Neutrophil (primary cell): ENCODE data around the gene CSTF2T.

Experiments
- H3K27ac ChIP-seq: fragments of 200-600 bp; sonication (generic); 2 replicates; pipeline ENCODE4 v1.5.1; 2016; ENCODE audit warnings: mild to moderate bottlenecking, moderate library complexity
- H3K27me3 ChIP-seq: fragments of 200-600 bp; sonication (generic); 2 replicates; pipeline ENCODE4 v1.6.0; 2016; ENCODE audit warnings: mild to moderate bottlenecking
- H3K36me3 ChIP-seq: fragments of 200-600 bp; sonication (generic); 2 replicates; pipeline ENCODE4 v1.5.1; 2017
- H3K4me1 ChIP-seq, 2 experiments: fragments of 200-600 bp in 1 of 2; sonication (generic) in 1 of 2; 1 replicate in 1 of 2; 2 replicates in 1 of 2; pipeline versions ENCODE4 v1.5.1 to v1.6.1; 2013 to 2016; ENCODE audit warnings: low read depth in 1 of 2, low read length in 1 of 2, mild to moderate bottlenecking in 1 of 2, moderate library complexity in 1 of 2; ENCODE audit not compliant: control insufficient read depth in 1 of 2, insufficient read depth in 1 of 2
- H3K4me3 ChIP-seq, 2 experiments: fragments of 200-600 bp in 1 of 2; sonication (generic) in 1 of 2; 1 replicate in 1 of 2; 2 replicates in 1 of 2; pipeline ENCODE4 v1.5.1; 2013 to 2016; ENCODE audit warnings: low read depth in 1 of 2, low read length in 1 of 2, mild to moderate bottlenecking in 1 of 2, moderate library complexity in 1 of 2
- H3K9me3 ChIP-seq: fragments of 200-600 bp; sonication (generic); 2 replicates; pipeline ENCODE4 v1.5.1; 2016
- TF ChIP-seq, protein P1 (sequence below): fragments of 200-600 bp; sonication (generic); IDR thresholded peaks from 2 replicates; pipeline ENCODE4 v1.5.1; 2016; ENCODE audit warnings: antibody characterized with exemption

The CSTF2T gene

DNA sequence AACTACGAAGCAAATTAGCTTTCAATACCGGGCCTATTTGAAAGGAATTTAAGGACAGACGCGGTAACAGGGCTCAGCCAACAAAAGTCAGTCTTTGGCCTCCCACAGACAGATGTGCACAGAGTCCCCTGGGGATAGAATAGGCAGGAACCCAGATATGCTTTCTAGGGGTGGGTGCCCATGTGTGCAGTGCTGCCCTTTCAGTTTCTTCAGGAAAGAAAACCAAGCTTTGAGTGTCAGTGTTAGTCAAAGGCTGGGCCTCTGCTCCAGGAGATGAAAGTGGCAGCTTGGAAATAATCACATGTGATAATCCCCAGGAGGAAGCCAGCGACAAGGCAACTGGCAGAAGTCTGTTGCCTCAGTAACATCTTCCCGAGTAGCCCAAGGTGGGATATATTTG lies 43.8 kb upstream of the CSTF2T start:
- Histone ChIP-seq H3K9me3 (no peaks in the 10 kb centered on the region), H3K27me3 (no peaks in the 10 kb centered on the region), H3K36me3 (no peaks in the 10 kb centered on the region), H3K4me3 (no peak overlapping the region), H3K4me1 (no peaks in the 10 kb centered on the region), H3K27ac (no peak overlapping the region)
- TF ChIP-seq, protein P1, sequence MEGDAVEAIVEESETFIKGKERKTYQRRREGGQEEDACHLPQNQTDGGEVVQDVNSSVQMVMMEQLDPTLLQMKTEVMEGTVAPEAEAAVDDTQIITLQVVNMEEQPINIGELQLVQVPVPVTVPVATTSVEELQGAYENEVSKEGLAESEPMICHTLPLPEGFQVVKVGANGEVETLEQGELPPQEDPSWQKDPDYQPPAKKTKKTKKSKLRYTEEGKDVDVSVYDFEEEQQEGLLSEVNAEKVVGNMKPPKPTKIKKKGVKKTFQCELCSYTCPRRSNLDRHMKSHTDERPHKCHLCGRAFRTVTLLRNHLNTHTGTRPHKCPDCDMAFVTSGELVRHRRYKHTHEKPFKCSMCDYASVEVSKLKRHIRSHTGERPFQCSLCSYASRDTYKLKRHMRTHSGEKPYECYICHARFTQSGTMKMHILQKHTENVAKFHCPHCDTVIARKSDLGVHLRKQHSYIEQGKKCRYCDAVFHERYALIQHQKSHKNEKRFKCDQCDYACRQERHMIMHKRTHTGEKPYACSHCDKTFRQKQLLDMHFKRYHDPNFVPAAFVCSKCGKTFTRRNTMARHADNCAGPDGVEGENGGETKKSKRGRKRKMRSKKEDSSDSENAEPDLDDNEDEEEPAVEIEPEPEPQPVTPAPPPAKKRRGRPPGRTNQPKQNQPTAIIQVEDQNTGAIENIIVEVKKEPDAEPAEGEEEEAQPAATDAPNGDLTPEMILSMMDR, result no peak

DNA sequence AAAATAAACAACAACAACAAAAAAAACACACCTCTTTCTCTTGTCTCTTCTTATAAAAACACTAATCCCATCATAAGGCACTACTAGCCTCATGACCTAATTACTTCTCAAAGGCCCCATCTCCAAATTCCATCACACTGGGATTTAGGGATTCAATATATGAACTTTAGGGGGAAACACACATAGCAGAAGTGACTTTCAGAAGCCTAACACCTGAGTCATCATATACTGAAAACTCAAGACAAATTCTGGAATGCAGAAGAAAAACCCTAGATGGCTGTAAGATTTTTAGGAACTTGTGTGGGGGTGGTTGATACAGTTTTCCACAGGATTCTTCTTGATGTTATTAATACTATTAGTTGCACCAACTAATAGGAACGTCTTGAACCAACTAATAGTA lies 33.7 kb upstream of the CSTF2T start:
- Histone ChIP-seq H3K4me1 (no peaks in the 10 kb centered on the region), H3K9me3 (no peaks in the 10 kb centered on the region), H3K36me3 (no peaks in the 10 kb centered on the region), H3K27ac (no peak overlapping the region), H3K4me3 (no peak overlapping the region), H3K27me3 (no peaks in the 10 kb centered on the region)
- TF ChIP-seq, protein P1, result no peak

DNA sequence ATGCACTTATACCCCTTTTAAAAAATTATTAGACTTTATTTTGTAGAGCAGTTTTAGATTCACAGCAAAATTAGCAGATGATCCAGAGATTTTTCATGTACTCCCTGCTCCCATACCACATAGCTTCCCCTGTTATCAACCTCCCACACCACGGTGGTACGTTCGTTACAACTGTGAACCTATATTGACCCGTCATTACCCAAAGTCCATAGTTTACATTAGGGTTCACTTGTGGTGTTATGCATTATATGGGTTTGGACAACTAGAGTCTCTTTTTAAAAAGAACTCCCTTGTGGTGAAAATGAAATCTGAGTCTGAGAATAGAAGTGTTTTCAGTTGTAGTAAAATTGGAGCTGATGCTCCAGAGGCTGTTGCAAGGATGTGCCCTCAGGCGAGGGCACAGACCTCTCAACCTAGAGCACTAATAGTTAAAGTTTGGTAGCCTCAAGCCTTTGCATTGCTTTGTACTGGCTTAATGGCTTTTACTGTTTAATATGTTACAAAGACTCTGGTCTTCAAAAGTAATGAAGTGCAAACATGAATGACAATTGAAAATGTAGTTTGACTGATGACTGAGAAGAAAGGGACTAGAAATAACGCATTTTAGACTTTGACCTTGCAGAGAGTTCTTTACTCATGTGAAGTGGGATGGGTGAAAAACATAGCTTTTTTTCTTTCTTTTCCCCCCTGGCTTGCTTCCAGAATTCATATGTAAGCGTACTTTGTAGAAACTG lies 30.6 kb upstream of the CSTF2T start:
- H3K36me3 ChIP-seq, result no peaks in the 10 kb centered on the region
- H3K27ac ChIP-seq, result no peak overlapping the region
- no peaks in the 10 kb centered on the region for H3K9me3 ChIP-seq
- TF ChIP-seq, protein P1, result no peak
- H3K4me3 ChIP-seq, result no peak overlapping the region
- H3K27me3 ChIP-seq, result no peaks in the 10 kb centered on the region
- no peaks in the 10 kb centered on the region for H3K4me1 ChIP-seq

DNA sequence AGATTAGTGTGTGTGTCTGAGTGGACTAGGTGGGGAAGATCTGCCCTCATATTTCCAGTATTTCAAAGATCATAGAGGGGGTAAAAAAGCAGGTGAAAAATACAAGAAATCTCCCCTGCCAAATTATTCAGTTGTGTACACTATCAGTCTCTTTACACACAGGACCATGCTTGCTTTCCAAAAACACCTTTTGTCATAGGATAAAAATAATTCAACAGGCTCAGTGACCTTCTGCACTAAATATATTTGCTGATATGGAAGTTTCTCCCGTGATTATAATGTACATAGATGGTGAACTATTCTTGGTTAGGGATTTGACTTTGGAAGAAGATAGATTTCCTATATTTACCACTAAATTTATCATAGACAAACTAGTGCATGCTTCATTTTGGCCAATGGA lies 24.6 kb upstream of the CSTF2T start:
- Histone ChIP-seq H3K4me3 (no peak overlapping the region), H3K27ac (no peak overlapping the region), H3K27me3 (no peaks in the 10 kb centered on the region), H3K4me1 (no peaks in the 10 kb centered on the region), H3K9me3 (no peaks in the 10 kb centered on the region), H3K36me3 (no peaks in the 10 kb centered on the region)
- TF ChIP-seq, protein P1, result no peak

DNA sequence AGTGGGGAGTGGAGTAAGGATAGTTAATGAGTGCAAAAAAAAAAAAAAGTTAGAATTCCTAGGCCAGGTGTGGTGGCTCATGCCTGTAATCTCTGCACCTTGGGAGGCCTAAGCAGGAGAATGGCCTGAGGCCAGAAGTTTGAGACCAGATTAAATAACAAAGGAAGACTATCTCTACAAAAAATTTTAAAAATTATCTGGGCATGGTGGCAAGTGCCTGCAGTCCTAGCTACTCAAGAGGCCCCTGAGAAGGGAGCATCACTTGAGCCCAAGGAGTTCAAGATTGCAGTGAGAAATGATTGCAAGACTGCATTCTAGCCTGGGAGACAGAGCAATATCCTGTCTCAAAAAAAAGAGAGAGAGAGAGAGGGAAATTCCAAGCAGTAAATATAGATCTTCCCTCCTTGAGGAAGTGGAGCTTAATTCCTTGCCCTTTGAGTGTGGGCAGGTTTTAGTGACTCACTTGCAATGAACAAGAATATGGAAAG lies 19.5 kb upstream of the CSTF2T start:
- no peaks in the 10 kb centered on the region for H3K36me3 ChIP-seq
- H3K27ac ChIP-seq, result no peak overlapping the region
- H3K4me1 ChIP-seq, result no peaks in the 10 kb centered on the region
- H3K9me3 ChIP-seq, result no peaks in the 10 kb centered on the region
- TF ChIP-seq, protein P1, result no peak
- no peaks in the 10 kb centered on the region for H3K27me3 ChIP-seq
- H3K4me3 ChIP-seq, result no peak overlapping the region
